ENCODE results near the gene PPM1J.

GRCh38 chr1:112735752-112736151, 20.6 kb upstream of the PPM1J start:
- TF ChIP-seq MYC (IDR thresholded peaks at IDR 0.05; ENCODE audit: low read depth, low read length) (no peak), POLR2A (IDR thresholded peaks at IDR 0.05; ENCODE audit: extremely low read depth, insufficient read length) (no peak)
- TF ChIP-seq, protein P1, sequence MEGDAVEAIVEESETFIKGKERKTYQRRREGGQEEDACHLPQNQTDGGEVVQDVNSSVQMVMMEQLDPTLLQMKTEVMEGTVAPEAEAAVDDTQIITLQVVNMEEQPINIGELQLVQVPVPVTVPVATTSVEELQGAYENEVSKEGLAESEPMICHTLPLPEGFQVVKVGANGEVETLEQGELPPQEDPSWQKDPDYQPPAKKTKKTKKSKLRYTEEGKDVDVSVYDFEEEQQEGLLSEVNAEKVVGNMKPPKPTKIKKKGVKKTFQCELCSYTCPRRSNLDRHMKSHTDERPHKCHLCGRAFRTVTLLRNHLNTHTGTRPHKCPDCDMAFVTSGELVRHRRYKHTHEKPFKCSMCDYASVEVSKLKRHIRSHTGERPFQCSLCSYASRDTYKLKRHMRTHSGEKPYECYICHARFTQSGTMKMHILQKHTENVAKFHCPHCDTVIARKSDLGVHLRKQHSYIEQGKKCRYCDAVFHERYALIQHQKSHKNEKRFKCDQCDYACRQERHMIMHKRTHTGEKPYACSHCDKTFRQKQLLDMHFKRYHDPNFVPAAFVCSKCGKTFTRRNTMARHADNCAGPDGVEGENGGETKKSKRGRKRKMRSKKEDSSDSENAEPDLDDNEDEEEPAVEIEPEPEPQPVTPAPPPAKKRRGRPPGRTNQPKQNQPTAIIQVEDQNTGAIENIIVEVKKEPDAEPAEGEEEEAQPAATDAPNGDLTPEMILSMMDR (IDR thresholded peaks at IDR 0.05; ENCODE audit: low read depth, low read length) = no peak

All from NB4 (cell line).